Stimulated activated CD8-positive, alpha-beta memory T cell treated with anti-CD3 and anti-CD28 coated beads, Interleukin-15, amount 100 ng/mL, for 1 hour (primary cell): Measurements from ENCODE around the gene ARHGEF28.

ENCODE experiments used
- DNase-seq: peaks from one replicate; pipeline ENCODE4 v3.0.0-alpha.2; 2020; ENCODE audit warnings: low read depth

ARHGEF28 gene

DNA sequence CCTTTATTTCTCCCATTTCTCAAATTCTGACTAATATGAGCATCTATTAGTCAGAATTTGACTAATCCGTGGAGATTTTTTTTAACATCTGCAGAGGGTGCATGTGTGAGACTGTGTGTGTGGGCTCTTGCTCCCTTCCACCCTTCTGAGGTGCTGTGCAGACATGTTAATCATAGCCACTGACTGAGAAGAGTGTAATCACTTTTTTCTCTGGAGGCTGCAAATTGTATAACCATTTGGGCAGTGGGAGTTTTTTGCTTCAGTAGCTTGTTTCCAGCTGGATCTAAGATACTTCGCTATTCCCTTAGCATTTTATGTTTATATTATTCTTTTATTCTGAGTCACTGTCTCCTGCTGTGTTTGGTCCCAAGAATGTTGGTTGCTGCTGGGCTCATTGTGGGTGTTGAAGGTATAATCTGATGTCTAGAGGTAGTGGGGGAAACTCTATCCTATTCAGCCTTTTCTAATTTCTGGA lies 66.2 kb downstream of the ARHGEF28 start:
- DNase-seq: no peak

DNA sequence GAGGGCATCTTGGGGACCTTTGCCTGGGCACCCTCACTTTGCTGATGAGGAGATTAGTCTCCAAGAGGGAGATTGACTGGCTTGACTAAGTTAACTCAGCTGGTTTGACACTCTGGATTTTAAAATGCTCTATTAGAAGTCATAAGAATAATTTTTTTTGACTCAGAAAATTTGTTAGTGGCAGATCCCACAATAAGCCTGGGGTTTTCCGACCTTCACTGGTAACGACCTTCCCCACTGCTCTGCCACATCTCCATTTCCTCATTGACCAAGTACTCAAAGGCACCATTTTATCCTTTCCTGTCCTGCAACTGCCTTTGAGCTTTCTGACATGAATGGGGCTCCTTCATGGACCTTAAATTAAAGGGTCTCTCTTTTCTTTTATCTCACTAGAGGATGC lies 67.0 kb downstream of the ARHGEF28 start:
- DNase-seq: no peak

DNA sequence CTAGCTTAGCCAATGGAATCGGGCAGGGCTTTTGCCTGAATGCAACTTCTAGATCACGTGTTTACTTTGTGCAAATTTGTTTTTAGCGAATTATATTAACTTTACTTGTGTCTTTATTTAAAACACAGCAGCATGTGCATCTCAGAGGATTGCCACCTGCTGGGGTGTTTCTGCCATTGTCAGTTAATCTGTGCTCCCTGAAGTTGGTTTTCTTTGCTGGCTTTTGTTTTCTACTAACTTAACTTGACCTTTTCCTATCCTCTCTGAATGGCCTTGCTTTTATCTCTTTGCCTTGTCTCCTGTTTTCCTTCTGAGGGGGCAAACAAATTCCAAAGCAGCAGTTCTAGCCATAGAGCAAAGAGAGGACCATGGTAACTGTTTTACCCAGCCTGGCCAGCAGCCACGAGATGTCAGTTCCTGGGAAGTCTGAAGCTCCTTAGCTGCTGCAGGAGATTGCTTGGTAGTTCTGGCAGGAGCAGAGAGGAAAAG lies 67.6 kb downstream of the ARHGEF28 start:
- no peak for DNase-seq

DNA sequence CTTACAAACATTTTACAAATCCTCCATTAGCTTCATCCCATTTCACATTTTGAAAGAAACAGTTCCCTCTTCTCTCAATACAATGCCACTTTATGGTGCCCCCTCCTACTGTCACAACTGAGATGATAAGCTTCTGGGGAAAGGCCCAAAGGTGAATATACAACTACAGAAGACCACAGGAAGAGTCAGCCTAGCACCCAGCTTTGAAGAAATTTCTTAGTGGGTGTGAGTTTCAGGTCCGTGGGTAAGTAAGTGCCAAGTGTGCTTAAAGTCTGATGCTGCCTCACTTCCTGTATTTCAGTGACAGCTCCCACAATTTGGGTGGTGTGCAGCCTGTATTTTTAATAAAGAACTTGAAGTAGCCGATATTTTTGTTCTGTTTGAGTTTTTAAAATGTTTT lies 68.1 kb downstream of the ARHGEF28 start:
- DNase-seq: no peak

DNA sequence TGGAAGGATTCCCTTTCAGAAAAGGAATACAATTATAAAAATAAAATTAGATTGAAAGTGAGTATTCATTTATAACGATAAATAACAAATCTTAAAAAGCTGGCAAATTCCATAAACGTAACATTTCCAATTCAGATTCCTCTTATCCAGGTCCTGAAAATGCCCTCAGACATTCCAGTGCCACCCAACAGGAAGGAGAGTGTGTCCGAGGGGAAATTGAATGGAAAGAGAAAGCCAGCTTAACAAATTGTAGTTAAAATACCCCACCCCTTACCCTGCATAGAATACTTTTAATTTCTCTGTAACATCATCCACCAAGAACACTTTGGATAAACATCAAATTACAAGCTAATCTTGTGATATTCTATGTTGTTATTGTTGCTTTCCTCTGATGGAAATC lies 72.0 kb downstream of the ARHGEF28 start:
- DNase-seq: no peak

DNA sequence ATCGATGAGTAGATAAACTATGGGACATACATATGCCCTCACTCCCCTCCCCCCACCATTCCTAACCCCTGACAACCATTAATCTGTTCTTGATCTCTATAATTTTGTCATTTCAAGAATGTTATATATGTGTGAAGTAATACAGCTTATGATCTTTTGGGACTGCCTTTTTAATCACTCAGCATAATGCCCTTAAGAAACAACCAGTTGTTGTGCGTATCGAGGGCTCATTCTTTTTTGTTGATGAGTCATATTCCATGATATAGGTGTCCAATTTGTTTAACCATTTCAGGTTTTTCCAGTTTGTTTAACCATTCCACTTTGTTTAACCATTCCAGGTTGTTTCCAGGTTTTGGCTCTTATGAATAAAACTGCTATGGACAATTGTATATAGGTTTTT lies 75.6 kb downstream of the ARHGEF28 start:
- DNase-seq: no peak

DNA sequence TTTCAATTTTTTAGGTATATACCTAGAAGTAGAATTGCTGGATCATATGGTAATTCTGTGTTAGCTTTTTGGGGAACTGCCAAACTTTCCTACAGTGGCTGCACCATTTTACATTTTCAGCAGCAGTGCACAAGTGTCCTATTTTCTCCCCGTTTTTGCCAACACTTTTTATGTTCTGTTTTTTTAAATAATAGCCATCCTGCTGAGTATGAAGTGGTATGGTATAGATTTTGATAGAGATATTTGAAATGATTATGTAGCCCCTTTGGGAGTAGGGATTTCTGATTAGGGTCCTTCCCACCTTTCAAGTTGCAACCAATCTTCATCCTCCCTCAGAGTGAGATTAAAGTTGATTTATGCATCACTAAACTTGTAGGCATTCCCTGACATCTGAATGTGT lies 76.5 kb downstream of the ARHGEF28 start:
- no peak for DNase-seq

DNA sequence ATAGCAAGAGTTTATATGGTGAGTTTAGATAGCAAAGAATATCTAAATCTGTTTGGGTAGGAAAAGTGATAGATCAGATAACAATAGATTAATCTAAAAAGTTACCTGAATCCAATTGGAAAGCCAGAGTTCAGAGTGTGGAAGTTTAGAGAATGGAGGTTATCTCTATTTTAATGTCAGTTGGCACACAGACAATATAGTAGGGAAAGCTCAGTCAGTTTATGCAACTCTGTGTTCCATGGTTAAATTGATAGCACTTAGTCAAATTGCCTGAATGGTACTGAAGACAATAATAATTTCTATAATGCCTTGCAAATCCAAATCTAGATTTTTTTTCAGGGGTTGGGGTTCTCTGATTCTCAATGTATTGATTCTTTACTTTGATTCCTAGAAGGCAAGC lies 77.0 kb downstream of the ARHGEF28 start:
- DNase-seq: no peak

DNA sequence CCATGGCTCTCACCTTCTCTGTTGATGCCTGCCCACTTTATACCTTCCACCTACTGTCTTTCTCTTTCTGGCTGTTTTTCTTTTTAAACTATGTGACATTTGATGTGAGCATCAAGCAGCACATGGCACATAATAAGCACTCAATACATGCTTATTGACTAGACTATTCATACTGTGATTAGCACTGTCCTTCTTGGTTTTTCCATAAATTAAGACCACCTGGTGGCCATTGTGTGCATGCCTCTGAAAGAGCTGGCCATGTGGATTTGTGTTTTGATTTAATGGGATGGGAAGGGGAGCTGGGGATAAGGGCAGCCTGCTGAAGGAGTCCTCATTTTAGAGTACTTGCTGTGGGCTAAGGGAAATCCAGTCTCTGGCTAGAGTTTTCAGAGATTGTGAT lies 79.4 kb downstream of the ARHGEF28 start:
- DNase-seq: no peak

DNA sequence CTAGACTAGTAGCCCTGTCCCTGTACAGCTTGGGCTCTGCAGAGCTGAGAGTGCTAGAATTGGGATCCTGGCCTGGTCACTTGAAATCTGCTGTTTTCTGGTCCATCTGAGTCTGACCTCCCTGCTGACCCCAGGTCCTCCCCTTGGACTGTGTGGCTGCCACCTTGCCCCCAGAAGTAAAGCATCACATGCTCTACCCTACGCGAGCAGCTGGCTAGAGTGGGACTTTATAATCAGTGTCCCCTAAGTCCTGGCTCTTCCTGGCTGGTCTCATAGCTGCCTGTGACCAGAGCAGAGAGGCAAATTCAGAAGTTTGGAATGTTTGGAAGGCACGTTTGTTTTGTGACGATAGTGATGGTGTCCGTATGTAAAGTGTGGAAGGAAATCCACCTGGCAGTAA lies 81.0 kb downstream of the ARHGEF28 start:
- DNase-seq: no peak

DNA sequence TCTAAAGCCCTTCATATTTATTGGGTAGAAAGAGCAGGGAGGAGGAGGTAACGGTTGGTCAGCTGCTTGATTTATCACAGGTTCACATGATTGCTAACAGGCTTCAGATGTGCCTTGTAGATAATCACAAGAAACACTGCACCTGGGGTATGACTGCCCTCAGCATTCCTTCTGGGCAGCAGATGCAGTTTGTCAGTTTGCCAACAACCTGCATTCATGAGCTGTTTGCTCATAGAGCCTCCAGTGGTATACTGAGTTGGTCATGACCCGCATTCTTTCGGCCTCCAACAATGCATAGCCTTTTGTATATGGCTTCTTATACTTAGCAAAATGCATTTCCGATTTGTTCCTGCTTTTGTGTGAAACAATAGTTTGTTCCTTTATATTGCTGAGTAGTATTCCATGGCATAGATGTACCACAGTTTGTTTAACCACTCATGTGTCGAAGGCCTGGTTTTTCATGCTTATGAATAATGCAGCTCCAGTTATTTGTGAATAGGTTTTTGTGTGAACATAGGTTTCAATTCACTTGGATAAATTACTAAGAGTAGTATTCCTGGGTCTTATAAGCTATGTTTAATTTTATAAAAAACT lies 83.6 kb downstream of the ARHGEF28 start:
- DNase-seq: no peak

DNA sequence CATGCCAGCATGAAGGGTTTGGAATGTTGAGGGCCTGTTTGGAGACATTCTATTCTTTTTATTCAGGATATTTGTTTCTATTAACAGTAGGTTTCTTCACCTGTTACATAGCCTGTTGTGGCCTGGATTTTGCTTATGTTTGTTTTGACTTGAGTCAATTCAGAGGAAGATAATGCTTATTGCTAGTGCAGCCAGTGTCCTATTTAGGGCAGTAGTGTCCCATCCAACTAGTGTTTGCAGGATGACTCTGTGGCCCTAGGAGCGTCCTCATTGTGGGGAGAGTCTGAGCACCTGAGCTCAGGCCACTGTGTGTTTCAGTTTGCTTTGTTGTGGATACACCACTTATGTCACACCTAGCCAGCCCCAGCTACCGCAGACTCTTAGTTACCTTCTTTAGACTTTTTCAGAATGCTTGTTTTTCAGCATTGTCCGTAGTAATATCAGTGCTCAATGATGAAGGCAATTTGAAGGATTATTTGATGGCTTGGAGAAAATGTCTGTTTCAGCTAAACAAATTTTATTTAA lies 90.3 kb downstream of the ARHGEF28 start:
- no peak for DNase-seq

DNA sequence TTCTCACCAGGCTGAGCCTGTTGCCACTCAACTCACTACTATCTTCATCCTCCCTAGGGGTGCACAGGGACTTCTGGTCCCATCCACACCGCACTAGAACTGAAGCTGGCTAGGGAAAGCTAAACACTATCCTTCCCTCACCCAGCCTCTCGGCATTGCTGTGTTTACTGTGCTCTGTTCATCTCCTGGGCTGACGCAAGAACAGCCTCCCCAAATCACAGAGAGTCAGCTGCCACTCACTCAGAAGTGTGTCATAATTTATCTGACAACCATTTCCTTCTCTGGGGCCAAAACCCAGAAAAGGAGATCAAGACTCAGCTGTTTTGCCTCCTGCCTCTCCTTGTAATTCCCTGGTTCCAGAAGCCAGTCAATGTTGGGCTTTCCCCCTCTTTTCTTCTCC lies 92.8 kb downstream of the ARHGEF28 start:
- DNase-seq: no peak

DNA sequence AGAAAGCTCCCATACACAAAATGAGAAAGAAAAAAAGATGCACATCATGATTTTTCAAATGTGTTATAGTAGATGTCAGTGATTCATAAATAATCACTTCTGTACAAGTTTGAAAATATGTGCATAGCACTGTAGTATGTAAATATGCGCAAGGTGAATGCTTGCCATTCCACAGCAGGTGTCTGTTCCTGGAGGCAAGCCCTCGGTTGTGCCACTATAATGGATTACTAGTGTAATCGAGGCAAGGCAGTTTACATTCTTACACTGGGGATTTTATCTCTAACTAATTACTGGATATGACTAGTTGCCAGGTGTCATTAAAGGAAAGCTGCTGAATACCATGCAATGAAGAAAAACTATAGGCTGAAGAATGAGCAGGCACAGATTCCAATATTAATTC lies 93.6 kb downstream of the ARHGEF28 start:
- no peak for DNase-seq

DNA sequence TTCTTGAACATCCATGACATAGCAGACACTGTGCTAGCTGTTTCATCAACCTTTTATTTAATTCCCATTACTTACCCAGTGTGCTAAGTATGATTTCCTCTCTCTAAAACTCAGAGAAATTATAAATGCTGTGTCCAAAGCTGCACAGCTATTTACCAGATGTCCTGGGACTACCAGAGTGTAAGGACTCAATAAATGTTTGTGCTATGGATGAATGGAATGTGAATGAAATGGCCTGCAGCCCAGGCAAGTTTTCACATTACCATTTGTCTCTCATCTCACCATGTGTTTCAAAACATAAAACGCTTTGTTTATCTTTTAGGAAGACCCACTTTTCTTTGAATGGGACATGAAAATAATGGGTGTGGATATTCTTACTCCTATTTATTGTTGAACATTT lies 96.2 kb downstream of the ARHGEF28 start:
- DNase-seq: no peak

DNA sequence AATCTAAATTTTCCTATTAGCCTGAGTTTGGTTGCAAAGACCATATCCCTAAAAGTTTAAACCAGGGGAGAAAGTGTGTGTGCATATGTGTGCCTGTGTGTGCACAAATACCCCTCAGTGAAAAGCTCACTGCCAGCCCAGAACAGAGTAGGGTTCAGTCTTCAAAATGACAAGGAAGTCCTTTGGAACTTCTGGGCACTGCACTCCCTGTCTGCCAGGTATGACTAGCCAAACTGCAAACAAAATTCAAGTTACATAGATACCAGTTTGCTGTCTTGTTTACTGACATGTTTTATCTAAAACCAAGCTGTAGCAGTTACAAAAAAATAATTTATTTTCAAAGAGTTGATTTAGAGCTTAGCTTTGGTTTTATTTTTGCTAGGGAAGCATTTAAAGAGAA lies 100.1 kb downstream of the ARHGEF28 start:
- no peak for DNase-seq

DNA sequence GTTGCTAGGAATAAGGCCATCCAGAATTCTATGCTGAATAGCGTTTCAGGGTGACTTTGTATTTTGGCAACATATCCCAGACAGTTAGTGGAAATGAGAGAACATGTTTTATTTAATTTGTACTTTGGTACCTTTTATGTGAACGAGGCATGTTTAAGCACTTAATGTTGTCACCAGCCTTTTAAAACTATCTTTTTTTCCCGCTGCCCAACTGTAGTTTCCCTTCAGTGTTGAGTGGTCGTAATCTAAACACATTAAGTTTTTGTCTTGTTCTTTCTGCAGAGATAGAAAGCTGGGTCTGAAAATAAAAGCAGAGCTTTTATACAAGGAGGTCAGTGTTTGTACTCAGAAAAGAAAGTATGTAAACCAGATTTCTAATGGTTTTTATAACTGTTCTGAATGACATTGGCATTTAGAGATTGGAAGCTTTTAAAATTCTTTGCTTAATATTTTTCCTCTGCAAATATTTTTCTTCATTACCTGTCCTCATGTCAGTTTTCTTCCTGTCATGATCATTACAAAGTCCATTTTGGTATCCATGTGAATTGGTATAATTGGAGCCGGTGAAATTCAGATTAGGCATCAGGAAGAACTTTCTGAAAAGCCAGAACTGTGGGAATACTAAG lies 100.7 kb downstream of the ARHGEF28 start:
- DNase-seq: no peak

DNA sequence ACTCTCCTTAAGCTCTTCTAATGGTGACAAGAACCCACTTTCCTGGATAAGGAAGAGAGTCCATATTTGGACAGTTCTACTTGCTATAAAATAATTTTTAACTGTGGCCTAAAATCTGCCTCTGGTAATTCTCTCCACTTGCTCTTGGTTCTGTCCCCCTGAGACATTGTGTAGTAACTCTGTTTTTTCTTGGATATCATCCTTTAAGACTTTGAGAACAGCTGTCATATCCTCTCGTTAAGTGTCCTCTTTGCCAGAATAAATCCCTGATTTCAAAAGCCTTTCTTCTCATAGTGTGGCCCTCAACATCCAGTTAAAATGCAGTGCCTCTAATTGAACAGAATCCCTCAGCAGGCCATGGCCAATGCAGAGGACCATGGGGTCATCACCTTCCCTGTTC lies 101.5 kb downstream of the ARHGEF28 start:
- no peak for DNase-seq

DNA sequence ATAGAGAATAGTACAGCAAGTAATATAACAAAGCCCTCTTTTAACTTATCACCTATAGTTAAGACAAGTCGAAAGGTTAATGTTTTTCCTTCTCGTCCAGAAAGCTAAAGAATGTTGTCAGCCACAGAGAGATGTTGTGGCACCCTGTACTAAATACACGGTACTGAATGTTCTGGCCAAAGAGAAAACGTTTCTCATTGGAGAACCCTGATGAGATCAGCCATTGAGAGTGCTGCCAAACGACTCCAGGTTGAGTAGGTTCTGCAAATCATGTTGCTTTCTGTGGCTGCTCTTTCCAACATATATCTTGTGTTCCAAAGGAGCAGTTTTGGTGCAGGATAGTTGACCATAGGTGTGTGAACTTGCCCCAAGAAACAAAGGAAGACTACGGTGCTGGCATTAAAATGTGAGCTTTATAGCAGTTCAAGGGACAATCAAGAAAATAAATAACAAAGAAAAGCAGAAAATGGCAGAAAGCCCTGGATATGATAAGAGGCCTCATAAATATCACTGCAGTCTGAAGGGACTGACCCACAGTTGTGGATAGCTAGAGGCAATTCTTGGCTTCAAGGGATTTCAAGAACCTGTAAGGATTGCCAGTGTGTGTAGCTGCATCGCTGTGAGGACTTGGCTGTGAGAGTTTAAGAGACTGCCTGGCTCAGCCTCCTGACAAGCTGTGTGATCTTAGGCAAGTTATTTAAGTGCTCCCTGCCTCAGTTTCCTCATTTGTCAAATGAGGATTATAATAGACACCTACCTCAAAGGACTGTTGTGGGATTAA lies 102.7 kb downstream of the ARHGEF28 start:
- DNase-seq: no peak

DNA sequence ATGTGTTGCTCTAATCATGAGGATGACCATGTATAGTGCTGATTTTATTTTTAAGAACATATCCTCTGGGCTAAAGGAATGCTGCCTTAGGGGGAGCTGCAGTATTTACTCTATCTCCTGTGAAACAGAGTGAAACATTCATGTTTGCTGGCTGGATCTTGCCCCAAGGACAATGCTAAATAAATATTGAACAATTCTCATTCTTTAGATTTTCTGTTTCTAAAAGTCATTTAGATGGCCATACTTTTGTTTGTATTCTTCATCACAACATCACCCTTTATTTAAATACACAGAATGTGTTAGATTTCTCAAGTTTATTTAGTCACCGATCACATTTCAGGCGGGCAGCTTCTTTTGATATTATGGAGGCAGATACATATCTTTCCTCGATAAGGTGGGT lies 103.3 kb downstream of the ARHGEF28 start:
- no peak for DNase-seq

DNA sequence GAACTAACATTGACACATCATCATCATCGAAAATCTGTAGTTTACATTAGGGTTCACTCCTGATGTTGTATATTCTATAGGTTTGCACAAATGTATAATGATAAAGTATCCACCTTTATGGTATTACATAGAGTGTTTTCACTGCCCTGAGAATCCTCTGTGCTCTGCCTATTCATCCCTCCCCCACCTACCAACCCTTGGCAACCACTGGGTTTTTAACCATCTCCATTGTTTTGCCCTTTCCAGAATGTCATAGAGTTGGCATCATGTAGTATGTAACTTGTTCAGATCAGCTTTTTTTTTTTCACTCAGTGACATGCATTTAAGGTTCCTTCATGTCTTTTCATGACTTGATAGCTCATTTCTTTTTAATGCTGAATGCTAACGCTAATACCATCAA lies 106.0 kb downstream of the ARHGEF28 start:
- DNase-seq: no peak

DNA sequence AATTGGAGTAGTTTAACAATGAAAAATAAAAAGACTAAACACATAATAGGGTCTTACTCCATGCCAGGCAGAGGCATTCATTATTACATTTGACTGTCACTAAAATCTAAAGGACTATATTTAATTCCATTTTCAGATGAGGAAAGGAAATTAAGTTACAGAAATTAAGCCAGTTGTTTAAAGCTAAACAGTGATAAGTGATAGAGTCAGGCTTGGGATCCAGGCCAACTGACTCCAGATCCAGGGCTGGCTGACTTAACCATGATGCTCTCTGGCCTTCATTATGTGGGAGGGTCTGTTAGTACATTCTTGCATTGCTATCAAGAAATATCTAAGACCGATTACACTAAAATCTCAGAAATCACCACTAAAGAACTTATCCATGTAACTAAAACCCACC lies 107.2 kb downstream of the ARHGEF28 start:
- no peak for DNase-seq
